HG02623 (cell line): ENCODE results near the gene ADCK2.
"Not testable (repeated sequence)": the region's sequence is repeated elsewhere in the genome, so short reads cannot be mapped to it uniquely, and the experiment has no call there.

Experiments used
- ATAC-seq: cut with Tn5 transposase; IDR thresholded peaks from one replicate; pipeline ENCODE4 v1.9.1; 2021; ENCODE audit warnings: moderate library complexity; ENCODE audit not compliant: unreplicated experiment

ADCK2 gene

GRCh38 chr7:140693849-140694248 lies 21.1 kb downstream of the ADCK2 start:
- ATAC-seq: not testable (repeated sequence)

GRCh38 chr7:140694592-140694991 lies 21.8 kb downstream of the ADCK2 start:
- no peak for ATAC-seq

GRCh38 chr7:140695381-140695780 lies 22.6 kb downstream of the ADCK2 start:
- ATAC-seq: no peak

GRCh38 chr7:140696024-140696679 lies 23.4 kb downstream of the ADCK2 start:
- ATAC-seq: no peak

GRCh38 chr7:140696680-140697446 lies 24.1 kb downstream of the ADCK2 start, which contains the start of gene NDUFB2:
NDUFB2 (plus strand) TSS chr7:140696708; CDS start chr7:140696745, 37 bp downstream.
- ATAC-seq: peak; percentile 90

- no peak for ATAC-seq
These were observed 24.9 kb downstream of the ADCK2 start for GRCh38 chr7:140697447-140698143.

- no peak for ATAC-seq
These were observed 25.7 kb downstream of the ADCK2 start for GRCh38 chr7:140698477-140698876.

- no peak for ATAC-seq
These were observed 30.0 kb downstream of the ADCK2 start for GRCh38 chr7:140702774-140703173.

- no peak for ATAC-seq
These were observed 31.5 kb downstream of the ADCK2 start for GRCh38 chr7:140704205-140704604.

- ATAC-seq: no peak
These were observed 34.4 kb downstream of the ADCK2 start for GRCh38 chr7:140707132-140707531.

GRCh38 chr7:140708764-140709163 lies 36.0 kb downstream of the ADCK2 start:
- ATAC-seq: not testable (repeated sequence)

- not testable (repeated sequence) for ATAC-seq
These were observed 39.6 kb downstream of the ADCK2 start for GRCh38 chr7:140712392-140712791.

GRCh38 chr7:140714331-140715040 lies 41.7 kb downstream of the ADCK2 start:
- ATAC-seq: no peak

- no peak for ATAC-seq
These were observed 47.0 kb downstream of the ADCK2 start for GRCh38 chr7:140719721-140720120.

- no peak for ATAC-seq
These were observed 49.5 kb downstream of the ADCK2 start for GRCh38 chr7:140722254-140722653.

- no peak for ATAC-seq
These were observed 50.3 kb downstream of the ADCK2 start for GRCh38 chr7:140723006-140723405.

GRCh38 chr7:140723574-140723973 lies 50.8 kb downstream of the ADCK2 start:
- no peak for ATAC-seq

- ATAC-seq: no peak
These were observed 52.0 kb downstream of the ADCK2 start for GRCh38 chr7:140724706-140725105.

- no peak for ATAC-seq
These were observed 53.5 kb downstream of the ADCK2 start for GRCh38 chr7:140726281-140726680.

- no peak for ATAC-seq
These were observed 59.7 kb downstream of the ADCK2 start for GRCh38 chr7:140732416-140732815.

GRCh38 chr7:140734096-140734495 lies 61.4 kb downstream of the ADCK2 start:
- ATAC-seq: no peak
